Measurements from ENCODE around the gene GPR82.

GRCh38 chrX:41711021-41711667 is 12.8 kb upstream of the GPR82 start:
- TF ChIP-seq CTCF (IDR thresholded peaks at IDR 0.05; ENCODE audit: low read length) (no peak), EZH2 (IDR thresholded peaks at IDR 0.05; ENCODE audit: borderline replicate concordance, low read length) (no peak)
